ENCODE data around the gene PTX4. TPM values are rescaled to one million over a fixed set of nuclear protein-coding genes. Genes with fewer than 3 reads are reported as not detected.

Gene PTX4
- polyA plus RNA-seq (ENCODE audit: insufficient read length in 3 of 3) = under 1 TPM in 1 of 3 donors, not detected in 2; 0.09 TPM
- long read RNA-seq, donor 1 = 0 reads
- long read RNA-seq, donor 2 = 0 reads
- long read RNA-seq, donor 3 = 0 reads
- long read RNA-seq, donor 4 = 0 reads
- long read RNA-seq, donor 5 = 0 reads
- long read RNA-seq, donor 6 = 0 reads
- long read RNA-seq, donor 7 = 0 reads
- long read RNA-seq, donor 8 = 0 reads
- long read RNA-seq, donor 9 = 0 reads
- long read RNA-seq, donor 10 = 0 reads
- long read RNA-seq, donor 11 = 0 reads
- long read RNA-seq, donor 12 = 0 reads
- long read RNA-seq, donor 13 = 0 reads
- long read RNA-seq, donor 14 = 0 reads
- long read RNA-seq, donor 15 = 0 reads
- long read RNA-seq, donor 16 = 0 reads

- no peak for DNase-seq (ENCODE audit: extremely low read depth in 1 of 11, low read depth in 9 of 11, low spot score in 4 of 11)
These were observed at the start of gene PTX4 for GRCh38 chr16:1488619-1489018. PTX4 (minus strand) TSS chr16:1488944; CDS start chr16:1488909, 35 bp downstream.

- DNase-seq (ENCODE audit: extremely low read depth in 1 of 11, low read depth in 9 of 11, low spot score in 4 of 11) = no peak
These were observed 49.1 kb upstream of the PTX4 start for GRCh38 chr16:1537763-1538289.

GRCh38 chr16:1537138-1537577 lies 48.4 kb upstream of the PTX4 start:
- DNase-seq (ENCODE audit: extremely low read depth in 1 of 11, low read depth in 9 of 11, low spot score in 4 of 11) = no peak

- no peak for DNase-seq (ENCODE audit: extremely low read depth in 1 of 11, low read depth in 9 of 11, low spot score in 4 of 11)
These were observed 47.9 kb upstream of the PTX4 start for GRCh38 chr16:1536601-1537000.

GRCh38 chr16:1535391-1536291 lies 46.9 kb upstream of the PTX4 start:
- no peak for DNase-seq (ENCODE audit: extremely low read depth in 1 of 11, low read depth in 9 of 11, low spot score in 4 of 11)

GRCh38 chr16:1534021-1535020 lies 45.6 kb upstream of the PTX4 start:
- DNase-seq (ENCODE audit: extremely low read depth in 1 of 11, low read depth in 9 of 11, low spot score in 4 of 11) = no peak

GRCh38 chr16:1533443-1533951 lies 44.8 kb upstream of the PTX4 start, which contains the start of gene TMEM204:
TMEM204 (plus strand) TSS chr16:1533666; CDS start chr16:1534276, 610 bp downstream.
- DNase-seq (ENCODE audit: extremely low read depth in 1 of 11, low read depth in 9 of 11, low spot score in 4 of 11) = peak in 2 of 11 donors; percentile 52 to 60

GRCh38 chr16:1532771-1533170 lies 44.0 kb upstream of the PTX4 start:
- DNase-seq (ENCODE audit: extremely low read depth in 1 of 11, low read depth in 9 of 11, low spot score in 4 of 11) = no peak

GRCh38 chr16:1532081-1532760 lies 43.5 kb upstream of the PTX4 start:
- DNase-seq (ENCODE audit: extremely low read depth in 1 of 11, low read depth in 9 of 11, low spot score in 4 of 11) = no peak

- no peak for DNase-seq (ENCODE audit: extremely low read depth in 1 of 11, low read depth in 9 of 11, low spot score in 4 of 11)
These were observed 42.8 kb upstream of the PTX4 start for GRCh38 chr16:1531638-1531910.

GRCh38 chr16:1530883-1531637 lies 42.3 kb upstream of the PTX4 start:
- peak in 4 of 11 donors; percentile 50 to 75 (median 70) for DNase-seq (ENCODE audit: extremely low read depth in 1 of 11, low read depth in 9 of 11, low spot score in 4 of 11)

- DNase-seq (ENCODE audit: extremely low read depth in 1 of 11, low read depth in 9 of 11, low spot score in 4 of 11) = no peak
These were observed 41.7 kb upstream of the PTX4 start for GRCh38 chr16:1530349-1530882.

- no peak for DNase-seq (ENCODE audit: extremely low read depth in 1 of 11, low read depth in 9 of 11, low spot score in 4 of 11)
These were observed 40.3 kb upstream of the PTX4 start for GRCh38 chr16:1528921-1529537.

- DNase-seq (ENCODE audit: extremely low read depth in 1 of 11, low read depth in 9 of 11, low spot score in 4 of 11) = no peak
These were observed 39.4 kb upstream of the PTX4 start for GRCh38 chr16:1527836-1528811.
